NCI-H1417 (cell line): ENCODE results near the gene FSTL1.
"Not testable (repeated sequence)": the region's sequence is repeated elsewhere in the genome, so short reads cannot be mapped to it uniquely, and the experiment has no call there.

Experiments used
- DNase-seq, 3 experiments: peaks; one replicate each; lab custom pipeline; 2025; lab: John Stamatoyannopoulos, UW

The FSTL1 gene

DNA sequence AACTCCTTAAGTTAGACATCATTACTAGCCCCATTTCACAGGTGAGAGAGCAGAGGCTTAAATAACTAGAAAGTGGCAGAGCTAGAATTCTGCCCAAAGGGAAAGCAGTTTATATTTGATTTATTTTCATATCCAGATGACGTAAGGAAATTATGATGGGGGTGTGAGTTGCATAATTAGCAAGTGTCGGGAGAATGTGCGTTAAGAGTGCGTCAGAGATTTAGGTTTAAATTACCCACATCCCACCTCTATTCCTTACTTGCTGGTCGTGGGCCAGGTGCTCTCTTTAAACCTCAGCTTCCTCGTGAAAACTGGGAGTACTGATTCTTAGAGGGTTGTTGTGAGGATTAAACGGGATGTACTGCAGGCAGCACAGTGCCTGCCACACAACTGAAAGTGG is 32.3 kb downstream of the FSTL1 start:
- DNase-seq, result no peak

DNA sequence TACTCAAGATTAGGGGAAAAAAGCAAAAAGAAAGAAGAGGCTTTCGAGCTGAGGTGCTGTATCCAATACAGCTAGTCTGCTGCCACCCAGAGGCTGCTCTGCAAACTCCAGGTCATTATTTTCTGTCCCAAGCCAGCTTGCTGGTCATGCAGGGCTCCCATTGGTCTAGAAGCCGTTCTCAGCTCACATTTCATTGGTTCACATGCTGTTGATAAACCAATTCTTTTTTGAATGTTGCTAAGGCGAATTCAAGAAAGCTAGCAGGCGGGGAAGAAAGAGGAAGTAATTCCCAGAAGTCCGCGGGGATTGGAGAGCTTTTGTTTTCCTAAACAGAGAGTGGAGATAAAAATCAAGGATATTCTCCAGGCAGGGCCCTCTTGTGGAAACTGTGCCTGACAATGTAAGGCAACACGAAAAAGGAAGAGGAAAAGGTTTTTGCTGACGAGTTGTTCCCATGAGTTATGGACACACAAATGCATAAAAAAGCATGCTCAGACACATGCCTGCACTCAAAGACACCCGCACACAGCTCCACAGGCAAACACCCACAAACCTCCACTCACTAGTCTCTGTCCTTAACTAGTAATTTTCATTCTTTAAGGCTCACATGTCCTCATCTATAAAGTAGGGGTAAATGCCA is 33.4 kb downstream of the FSTL1 start:
- peak; percentile 92 to 99 (median 95) for DNase-seq

DNA sequence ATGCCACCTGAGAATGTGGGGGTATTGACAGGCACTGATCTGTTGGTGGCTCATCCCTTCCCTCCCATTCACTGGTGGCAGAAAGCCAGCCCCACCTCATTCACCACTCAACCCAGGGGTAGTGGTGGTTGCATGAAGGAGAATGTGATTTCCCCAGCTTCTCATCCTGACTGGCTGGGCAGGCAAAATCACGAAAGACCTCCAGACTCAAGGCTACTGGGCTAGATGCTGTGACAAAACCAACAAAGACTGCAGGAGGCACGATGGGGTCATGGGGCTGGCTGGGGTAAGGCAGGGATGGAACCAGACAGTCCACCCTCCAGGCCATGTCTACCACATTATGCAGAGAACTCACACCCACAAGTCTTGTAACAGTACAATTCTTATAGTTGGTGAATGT is 33.9 kb downstream of the FSTL1 start:
- no peak for DNase-seq

DNA sequence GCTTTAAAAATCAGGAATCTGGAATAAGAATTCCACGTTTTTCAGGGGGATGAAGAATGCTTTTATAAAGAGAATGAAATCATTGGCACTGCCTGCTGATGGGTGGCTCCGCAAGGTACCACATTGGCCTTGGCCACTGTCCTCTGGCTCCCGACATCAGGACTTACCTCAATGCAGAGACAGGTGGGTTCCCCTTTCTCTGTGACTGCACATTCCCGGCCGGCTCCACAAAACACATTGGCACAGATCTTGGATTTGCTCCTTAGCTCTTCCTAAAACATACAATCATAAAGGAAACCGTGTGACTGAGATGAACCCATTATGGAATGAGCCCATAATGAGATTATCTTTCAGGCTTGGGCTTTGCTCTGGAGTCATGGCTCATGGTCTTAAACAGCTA is 35.0 kb downstream of the FSTL1 start:
- DNase-seq, result no peak

DNA sequence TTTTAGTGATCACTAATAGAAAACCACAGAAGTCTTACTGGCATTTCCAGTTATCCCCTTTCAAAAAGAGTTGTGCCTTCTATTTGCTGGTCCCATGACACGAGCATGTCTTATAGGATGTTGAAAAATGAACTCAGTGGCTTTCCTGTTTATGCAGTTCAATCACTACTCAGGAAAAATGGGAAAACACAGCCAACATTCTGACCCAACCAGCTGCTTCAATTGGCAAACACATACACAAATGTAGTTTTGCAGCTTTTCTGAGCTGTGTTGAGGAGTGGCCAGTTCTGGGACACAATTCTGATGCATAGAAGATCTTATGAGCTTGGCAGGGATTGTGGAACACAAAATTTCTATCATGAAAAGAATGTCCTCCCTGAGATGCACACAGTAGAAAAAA is 40.3 kb downstream of the FSTL1 start:
- DNase-seq, result no peak

DNA sequence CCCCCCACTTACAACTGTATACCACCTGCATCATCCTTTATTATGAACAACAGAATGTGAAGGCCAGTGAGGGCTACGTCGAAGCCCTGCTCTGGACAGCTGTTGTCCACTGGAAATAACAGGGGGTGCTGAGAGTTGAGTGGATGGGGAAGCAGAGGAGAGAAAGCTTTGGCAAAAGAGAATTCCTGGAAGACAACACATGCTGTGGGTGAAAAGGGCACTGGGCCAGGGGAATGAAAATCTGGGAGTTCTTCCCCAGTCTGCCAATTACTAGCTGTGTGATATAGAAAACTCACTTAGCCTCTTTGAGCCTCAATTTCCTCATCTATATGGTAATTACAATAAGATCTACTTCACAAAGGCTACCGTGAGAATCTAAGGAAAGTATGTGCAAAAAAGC is 40.7 kb downstream of the FSTL1 start:
- no peak for DNase-seq

DNA sequence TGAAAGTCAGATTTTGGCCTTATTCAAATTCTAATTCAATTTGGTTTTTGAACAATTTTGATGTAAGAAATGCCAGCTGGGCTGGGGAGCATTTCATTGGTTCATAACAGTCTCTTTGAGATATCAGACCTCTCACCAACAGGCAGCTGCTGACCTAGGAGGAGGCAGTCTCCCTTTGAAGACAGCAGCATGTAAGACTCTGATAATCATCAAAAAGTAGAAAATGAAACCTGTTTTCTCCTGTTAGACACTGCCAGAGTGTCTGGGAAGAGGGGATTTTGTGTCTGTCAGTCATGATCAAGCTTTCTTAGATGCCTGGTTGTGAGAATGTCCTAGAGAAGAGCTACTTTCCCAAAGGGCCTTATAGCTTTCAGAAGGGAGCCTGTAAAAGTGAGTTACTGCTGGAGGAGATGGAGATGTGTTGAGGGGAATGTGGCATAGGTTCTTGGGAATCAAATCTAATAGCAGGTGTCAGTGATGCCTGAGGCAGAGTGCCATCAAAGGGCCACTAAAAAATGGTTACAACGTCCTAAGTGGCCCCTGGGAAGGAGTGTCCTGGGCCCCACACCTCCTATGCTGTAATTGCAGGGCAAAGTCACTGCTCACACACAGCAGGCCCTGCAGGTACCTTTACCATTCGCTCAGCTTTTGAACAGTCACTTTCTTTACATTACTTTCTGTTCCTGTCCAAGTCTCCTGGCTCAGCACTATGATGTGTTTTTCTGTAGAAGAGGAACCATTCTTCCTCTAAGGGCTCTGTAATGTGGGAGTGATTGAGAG is 43.1 kb downstream of the FSTL1 start:
- no peak for DNase-seq

DNA sequence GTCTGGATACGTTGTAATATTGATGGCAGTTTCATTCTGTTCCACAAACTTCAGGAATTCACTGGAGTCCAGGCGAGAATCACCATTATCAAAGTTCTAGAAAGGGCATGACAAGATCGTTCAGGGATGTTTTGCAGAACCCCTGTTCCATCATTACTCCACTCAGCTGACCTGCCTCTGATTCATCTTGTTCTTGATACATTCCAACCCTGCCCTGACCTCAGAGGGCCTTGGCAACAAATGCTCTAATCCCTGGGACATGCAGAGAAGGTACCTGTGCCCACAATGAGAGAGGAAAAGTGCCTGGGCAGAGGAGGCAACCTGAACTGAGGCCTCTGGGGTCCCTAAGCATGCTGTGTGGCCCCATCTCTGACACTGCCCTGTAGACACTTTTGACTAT is 45.9 kb downstream of the FSTL1 start:
- no peak for DNase-seq

DNA sequence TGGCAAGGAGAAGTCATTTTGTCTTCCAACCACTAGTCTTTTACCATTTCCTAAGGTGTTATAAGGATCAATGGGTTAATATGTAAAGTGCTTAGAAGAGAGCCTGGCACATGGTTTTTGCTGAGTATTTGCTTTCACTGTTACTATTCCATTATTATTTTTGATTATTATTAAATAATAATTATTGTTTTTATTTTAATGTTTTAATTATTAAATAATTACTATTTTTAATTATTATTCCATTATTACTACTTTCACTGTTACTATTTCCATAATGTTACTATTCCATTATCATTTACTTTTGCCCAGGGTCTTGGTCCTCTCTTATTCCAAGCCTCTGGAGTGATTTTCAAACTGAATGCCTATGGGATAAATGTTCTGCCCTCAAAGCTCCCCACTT is 48.5 kb downstream of the FSTL1 start:
- no peak for DNase-seq

DNA sequence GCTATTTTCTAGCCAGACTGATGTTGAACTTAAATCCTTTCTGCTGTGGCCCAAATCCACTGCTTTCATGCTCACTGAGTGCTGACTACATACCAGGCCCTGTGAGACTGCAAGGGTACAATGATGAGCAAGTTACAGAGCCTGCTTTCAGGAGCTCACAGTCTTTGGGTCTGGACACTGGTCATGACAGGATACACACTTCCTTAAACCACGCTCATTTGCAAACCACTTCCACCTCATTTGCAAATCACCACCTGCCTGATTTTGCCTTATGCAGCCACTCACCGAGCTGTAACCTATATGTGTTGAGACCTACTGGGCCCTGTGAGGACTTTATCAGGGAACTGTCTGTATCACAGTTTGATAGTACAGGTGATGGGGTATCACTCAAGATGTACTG is 51.4 kb downstream of the FSTL1 start:
- no peak for DNase-seq

DNA sequence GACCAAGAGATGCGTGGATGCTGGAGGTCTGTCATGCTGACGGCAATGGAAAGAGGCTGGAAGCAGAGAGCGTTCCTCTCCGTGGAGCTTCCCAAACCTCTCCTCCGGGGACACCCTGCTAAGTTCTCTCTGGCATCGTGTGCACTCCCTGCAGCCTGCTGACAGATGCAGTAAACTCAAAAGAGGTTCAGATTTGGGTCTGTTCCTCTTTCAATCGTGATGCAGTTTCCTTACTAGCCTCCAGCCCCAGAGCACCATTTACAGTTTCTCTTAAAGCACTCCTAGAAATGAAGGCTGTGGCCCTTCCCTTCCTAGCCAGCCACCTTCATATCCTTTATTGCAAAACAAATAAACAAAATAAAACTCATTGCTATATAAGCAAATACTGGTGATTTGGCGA is 54.3 kb downstream of the FSTL1 start:
- no peak for DNase-seq

DNA sequence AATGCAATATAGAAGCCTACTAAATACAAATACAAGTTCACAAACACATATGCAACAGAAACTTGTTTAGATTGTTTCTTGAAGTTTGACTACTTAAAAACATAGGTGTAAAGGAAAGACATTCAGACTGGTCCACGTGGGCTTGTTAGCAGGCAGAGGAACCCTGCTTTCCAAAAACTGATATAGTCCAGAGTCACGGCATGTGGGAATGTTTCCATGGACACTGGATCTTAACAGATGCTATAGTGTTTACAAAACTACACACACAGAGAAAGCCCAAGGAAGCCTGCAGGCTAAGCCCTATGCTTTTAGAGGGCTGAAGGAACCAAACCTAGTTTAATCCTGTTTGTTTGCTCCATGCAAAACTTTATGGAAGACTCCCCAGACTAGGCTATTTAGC is 56.4 kb downstream of the FSTL1 start:
- DNase-seq, result no peak

DNA sequence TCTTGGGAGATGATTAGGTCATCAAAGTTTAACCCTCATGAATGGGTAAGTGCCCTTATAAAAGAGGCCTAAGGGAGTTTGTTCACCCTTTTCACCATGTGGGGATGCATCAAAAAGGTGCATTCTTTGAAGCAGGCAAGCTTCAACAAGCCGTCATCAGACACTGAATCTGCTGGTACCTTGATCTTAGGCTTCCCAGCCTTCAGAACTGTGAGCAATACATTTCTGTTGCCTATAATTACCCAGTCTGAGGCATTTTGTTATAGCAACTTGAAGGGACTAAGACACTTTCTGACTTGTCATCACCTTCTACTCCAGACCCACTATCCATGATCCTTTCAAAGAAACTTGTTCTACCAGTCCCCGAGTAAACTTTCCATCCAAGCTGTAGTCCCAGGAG is 57.0 kb downstream of the FSTL1 start:
- no peak for DNase-seq

DNA sequence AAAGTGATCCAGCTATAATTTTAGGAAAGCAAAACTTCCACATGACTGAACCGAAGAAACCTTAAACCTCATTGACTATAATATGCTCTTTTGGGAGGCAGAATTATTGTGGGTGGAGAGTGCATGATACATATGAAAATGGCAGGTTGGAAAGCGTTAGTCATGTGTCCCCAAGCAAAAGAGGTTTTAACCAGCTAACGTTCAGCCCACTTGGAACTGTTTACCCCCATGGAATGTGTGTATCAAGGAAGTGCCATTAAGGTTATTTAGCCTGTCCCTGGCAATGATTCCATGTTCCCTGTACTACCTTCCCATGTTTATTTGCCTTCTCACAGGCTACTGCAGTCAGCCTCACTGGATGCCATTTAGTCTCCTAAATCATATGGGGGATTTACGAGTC is 57.5 kb downstream of the FSTL1 start:
- DNase-seq, result no peak

DNA sequence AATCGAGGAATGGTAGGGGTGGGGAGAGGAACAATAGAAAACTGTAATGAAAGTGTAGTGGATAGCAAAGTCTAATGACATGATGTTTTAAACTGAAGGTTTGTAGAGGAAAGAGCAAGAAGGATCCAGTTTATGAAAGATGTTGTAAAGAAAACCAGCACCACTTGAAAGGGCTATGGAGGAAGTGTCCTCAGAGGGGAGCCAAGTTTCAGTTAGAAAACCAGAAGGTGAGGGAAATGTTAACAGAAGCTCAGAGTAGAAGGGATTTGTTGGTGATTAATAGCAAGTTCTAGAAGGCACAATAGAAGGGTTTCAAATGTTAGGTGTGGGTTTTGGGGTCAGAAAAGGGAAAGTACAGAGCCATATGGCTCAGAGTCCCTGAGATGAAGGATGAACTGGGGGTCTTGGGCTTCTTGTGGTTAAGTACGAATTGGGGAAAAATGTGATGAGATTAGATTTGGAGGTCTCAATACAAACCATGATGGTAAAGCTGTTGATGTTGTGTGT is 67.8 kb downstream of the FSTL1 start:
- no peak for DNase-seq

DNA sequence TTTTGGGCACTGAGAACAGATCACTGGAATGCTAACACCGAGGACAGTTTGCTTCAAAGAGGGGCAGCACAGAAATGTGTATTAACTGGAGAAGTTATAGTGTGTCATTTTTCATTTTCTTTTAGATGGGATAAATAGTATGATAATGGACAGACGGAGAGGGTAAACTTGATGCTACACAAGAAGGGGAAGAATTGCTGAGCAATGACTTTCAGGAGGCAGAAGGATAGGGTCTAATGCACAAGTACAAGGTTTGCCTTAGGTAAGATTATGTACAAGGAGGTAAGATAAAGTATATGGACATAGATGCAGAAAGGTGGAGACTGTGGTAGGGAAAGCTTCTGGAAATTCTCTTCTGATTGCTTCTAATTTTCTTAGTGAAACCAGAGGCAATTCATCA is 69.3 kb downstream of the FSTL1 start:
- no peak for DNase-seq

DNA sequence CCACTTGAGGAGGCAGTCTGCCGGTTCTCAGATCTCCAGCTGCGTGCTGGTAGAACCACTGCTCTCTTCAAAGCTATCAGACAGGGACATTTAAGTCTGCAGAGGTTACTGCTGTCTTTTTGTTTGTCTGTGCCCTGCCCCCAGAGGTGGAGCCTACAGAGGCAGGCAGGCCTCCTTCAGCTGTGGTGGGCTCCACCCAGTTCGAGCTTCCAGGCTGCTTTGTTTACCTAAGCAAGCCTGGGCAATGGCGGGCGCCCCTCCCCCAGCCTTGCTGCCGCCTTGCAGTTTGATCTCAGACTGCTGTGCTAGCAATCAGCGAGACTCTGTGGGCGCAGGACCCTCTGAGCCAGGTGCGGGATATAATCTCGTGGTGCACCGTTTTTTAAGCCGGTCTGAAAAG is 72.8 kb downstream of the FSTL1 start:
- not testable (repeated sequence) for DNase-seq

DNA sequence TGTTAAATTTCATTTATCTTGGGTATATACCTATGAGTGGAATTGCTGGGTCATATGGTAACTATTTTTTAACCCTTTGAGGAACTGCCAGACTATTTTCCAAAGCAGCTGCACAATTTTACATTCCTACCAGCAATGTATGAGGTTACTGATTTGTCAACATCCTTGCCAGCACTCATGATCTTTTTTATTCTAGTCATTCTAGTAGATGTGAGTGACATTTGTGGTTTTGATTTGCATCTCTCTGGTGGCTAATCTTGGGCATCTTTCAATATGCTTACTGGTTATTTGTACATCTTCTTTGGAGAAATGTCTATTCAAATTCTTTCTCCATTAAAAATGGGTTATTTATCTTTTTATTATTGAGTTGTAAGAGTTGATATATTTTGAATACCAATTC is 80.3 kb downstream of the FSTL1 start:
- no peak for DNase-seq

DNA sequence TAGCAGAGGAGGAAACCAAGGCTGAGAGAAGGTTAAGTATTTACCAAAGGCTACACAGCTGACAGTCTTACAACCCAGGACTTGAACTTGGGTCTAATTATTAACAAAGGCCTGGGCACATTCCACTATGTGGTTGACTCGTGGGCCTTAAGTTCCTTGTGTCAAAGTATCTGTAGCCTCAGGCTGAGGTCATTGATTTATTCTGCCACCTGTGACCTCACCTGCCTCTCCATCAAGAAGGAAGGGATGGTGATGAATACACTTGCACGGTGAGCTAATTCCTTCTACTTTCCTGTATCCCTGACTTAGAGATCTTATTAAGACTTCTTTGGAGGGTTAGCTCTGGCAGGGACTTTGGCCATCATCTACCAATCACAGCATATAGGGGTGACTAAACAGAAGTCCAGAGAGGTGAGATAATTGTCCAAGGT is 81.7 kb downstream of the FSTL1 start:
- no peak for DNase-seq

DNA sequence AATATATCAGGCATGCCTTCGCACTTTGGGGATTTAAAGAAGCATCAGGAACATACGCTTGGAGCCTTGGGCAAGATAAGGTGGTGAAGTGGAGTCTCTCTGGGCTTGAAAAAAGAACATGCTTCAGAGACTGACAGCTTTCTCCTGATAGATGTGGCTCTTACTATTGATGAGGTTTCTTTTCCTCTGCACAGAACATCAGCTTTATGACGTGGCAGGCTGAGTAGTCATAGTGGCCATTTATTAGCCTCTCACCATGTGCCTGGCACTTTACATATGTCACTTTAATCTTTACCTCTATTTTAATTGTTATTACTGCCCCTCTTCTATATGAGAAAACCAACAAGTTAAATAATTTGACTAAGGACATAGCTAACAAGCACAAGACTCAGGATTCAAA is 82.6 kb downstream of the FSTL1 start:
- DNase-seq, result no peak

DNA sequence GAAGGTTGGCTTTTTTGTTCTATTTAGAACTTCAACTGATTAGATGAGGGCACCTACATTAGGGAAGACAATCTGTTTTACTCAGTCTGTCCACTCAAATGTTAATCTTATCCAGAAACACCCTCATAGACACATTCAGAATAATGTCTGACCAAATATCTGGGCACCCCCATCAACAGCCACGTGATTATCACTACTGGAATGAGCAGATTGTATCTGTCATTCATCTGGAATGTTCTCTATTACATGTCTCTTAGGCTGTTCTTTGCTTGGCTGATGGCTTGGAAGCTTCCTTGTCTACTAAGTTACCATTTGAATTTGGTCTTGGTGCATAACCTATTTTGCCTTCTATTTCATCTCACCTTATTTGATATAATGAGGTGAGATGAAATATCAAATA is 86.0 kb downstream of the FSTL1 start:
- DNase-seq, result no peak

DNA sequence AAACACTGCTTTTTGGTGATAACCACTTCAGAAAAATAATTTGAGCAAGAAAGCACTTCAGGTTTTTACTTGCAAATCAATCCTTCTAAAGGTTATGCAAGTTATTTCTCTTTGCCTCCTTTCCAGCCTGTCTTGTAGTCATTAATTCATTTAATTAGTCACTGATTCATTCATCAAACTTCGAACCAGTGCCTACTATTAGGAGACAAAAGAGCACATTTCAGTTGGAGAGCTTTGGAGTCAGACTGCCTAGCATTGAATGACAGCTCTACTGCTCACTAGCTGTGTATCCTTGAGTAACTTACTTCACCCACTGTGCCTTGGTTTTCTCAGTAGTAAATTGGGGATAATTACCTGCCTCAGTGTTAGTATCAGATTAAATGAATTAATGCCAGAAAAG is 86.7 kb downstream of the FSTL1 start:
- DNase-seq, result no peak

DNA sequence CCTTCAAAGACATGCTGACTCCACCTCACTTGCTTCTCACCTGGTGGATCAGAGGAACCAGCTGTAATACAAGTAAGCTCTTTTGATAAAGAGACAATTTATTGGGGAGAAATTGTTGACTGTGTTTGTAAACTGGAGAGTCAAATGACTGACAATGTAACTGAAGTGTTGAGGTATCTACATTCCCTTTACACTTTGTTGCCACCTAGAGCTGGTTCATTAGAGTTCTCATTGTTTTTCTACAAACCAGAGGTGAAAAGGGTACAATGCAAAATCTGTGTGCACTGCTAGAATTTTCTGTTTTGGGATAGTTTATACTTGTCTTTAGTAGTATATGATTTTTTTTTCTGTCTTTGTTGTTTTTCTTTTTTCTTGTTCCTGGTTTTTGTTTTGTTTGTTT is 93.0 kb downstream of the FSTL1 start:
- DNase-seq, result peak in 1 of 3 experiments; percentile 34

DNA sequence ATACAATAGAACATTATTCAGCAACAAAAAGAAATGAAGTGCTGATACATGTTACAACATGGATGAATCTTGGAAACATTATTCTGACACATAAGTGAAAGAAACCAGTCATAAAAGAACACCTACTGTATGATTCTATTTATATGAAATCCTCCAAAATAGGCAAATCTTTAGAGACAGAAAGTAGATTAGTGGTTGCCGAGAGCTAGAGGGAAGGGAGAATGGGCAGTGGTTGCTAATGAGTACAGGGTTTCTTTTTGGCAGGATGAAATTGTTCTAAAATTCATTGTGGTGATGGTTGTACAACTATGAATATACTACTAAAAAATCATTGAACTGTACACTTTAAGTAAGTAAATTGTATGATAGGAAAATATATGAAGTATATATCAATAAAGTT is 95.3 kb downstream of the FSTL1 start:
- DNase-seq, result no peak
